Trophoblast cell (in vitro differentiated cells and primary cell): ENCODE results near the gene PHLPP1.

Experiments used
- DNase-seq, 2 donors: peaks; one replicate each; pipeline ENCODE4 v3.0.0-alpha.2; 2016
- H2AFZ ChIP-seq: 2 replicates; pipeline ENCODE4 v1.6.1; 2013; ENCODE audit warnings: low read length, moderate library complexity, mild to moderate bottlenecking; ENCODE audit not compliant: insufficient read depth, poor library complexity
- H2AK5ac ChIP-seq: 2 replicates; pipeline ENCODE4 v1.6.1; 2013; ENCODE audit warnings: mild to moderate bottlenecking, low read length
- H2BK120ac ChIP-seq: 2 replicates; pipeline ENCODE4 v1.6.1; 2013; ENCODE audit warnings: low read length, mild to moderate bottlenecking, moderate library complexity; ENCODE audit not compliant: insufficient read depth, poor library complexity
- H2BK12ac ChIP-seq: 2 replicates; pipeline ENCODE4 v1.6.1; 2013; ENCODE audit warnings: mild to moderate bottlenecking, low read length, moderate library complexity
- H2BK5ac ChIP-seq: 2 replicates; pipeline ENCODE4 v1.6.1; 2013; ENCODE audit warnings: low read length, low read depth, moderate library complexity, mild to moderate bottlenecking; ENCODE audit not compliant: poor library complexity
- H3K14ac ChIP-seq: 2 replicates; pipeline ENCODE4 v1.6.1; 2013; ENCODE audit warnings: mild to moderate bottlenecking, low read length
- H3K18ac ChIP-seq: 2 replicates; pipeline ENCODE4 v1.6.1; 2013; ENCODE audit warnings: mild to moderate bottlenecking, low read length
- H3K23ac ChIP-seq: 2 replicates; pipeline ENCODE4 v1.6.1; 2013; ENCODE audit warnings: low read length
- H3K27ac ChIP-seq: 2 replicates; pipeline ENCODE4 v1.5.1; 2013; ENCODE audit warnings: low read depth, mild to moderate bottlenecking, inconsistent platforms, low read length, moderate library complexity
- H3K27me3 ChIP-seq: 2 replicates; pipeline ENCODE4 v1.6.1; 2013; ENCODE audit warnings: inconsistent platforms, mild to moderate bottlenecking, low read length, moderate library complexity; ENCODE audit not compliant: insufficient read depth
- H3K36me3 ChIP-seq, 2 experiments: 1 replicate in 1 of 2; 2 replicates in 1 of 2; pipeline ENCODE4 v1.6.1; 2013; ENCODE audit warnings: low read length in 2 of 2, mild to moderate bottlenecking in 2 of 2, moderate library complexity in 1 of 2; ENCODE audit not compliant: insufficient read depth in 2 of 2, control insufficient read depth in 1 of 2
- H3K4ac ChIP-seq: 2 replicates; pipeline ENCODE4 v1.6.1; 2013; ENCODE audit warnings: low read depth, mild to moderate bottlenecking, low read length, moderate library complexity
- H3K4me1 ChIP-seq, 2 experiments: 1 replicate in 1 of 2; 2 replicates in 1 of 2; pipeline ENCODE4 v1.6.1; 2013; ENCODE audit warnings: low read length in 2 of 2, mild to moderate bottlenecking in 2 of 2, moderate library complexity in 1 of 2; ENCODE audit not compliant: insufficient read depth in 2 of 2, control insufficient read depth in 1 of 2
- H3K4me2 ChIP-seq: 2 replicates; pipeline ENCODE4 v1.6.1; 2013; ENCODE audit warnings: inconsistent platforms, mild to moderate bottlenecking, low read length, moderate library complexity
- H3K4me3 ChIP-seq: 2 replicates; pipeline ENCODE4 v1.5.1; 2013; ENCODE audit warnings: mild to moderate bottlenecking, low read depth, low read length, inconsistent platforms
- H3K79me1 ChIP-seq: one replicate; pipeline ENCODE4 v1.6.1; 2013; ENCODE audit warnings: low read length
- H3K79me2 ChIP-seq: 2 replicates; pipeline ENCODE4 v1.6.1; 2013; ENCODE audit warnings: low read length, mild to moderate bottlenecking; ENCODE audit not compliant: control insufficient read depth, insufficient read depth, poor library complexity
- H3K9ac ChIP-seq: 2 replicates; pipeline ENCODE4 v1.6.1; 2013; ENCODE audit warnings: mild to moderate bottlenecking, low read length
- H3K9me3 ChIP-seq: 2 replicates; pipeline ENCODE4 v1.6.1; 2013; ENCODE audit warnings: low read depth, mild to moderate bottlenecking, control low read depth, inconsistent platforms, low read length; ENCODE audit not compliant: insufficient read depth
- H4K12ac ChIP-seq: 2 replicates; pipeline ENCODE4 v1.6.1; 2013; ENCODE audit warnings: low read depth, mild to moderate bottlenecking, low read length, moderate library complexity
- H4K8ac ChIP-seq: 2 replicates; pipeline ENCODE4 v1.6.1; 2013; ENCODE audit warnings: low read depth, mild to moderate bottlenecking, low read length, moderate library complexity
- H4K91ac ChIP-seq: one replicate; pipeline ENCODE4 v1.6.1; 2013; ENCODE audit warnings: low read depth, mild to moderate bottlenecking, low read length, moderate library complexity
- WGBS: extraction: QIAGEN DNeasy Blood & Tissue Kit; methylation state at CpG from one replicate; pipeline ENCODE4 v1.1.7; 2013; ENCODE audit warnings: missing lambda C conversion rate; ENCODE audit not compliant: insufficient read length, insufficient coverage; ENCODE audit errors: extremely low coverage; 5-methylcytosine and 5-hydroxymethylcytosine counted together

Gene PHLPP1

GRCh38 chr18:62735387-62735786 lies 20.0 kb downstream of the PHLPP1 start:
- peaks cover 0 to 6% of the 10 kb centered on the region in 2 experiments for H3K4me1 ChIP-seq
- no peak overlapping the region for H3K4me3 ChIP-seq
- H2AFZ ChIP-seq: no peak overlapping the region
- no peaks in the 10 kb centered on the region for H3K9me3 ChIP-seq
- H3K4ac ChIP-seq: no peak overlapping the region
- no peak overlapping the region for H4K91ac ChIP-seq
- no peak overlapping the region for H3K14ac ChIP-seq
- no peak for DNase-seq
- H3K9ac ChIP-seq: no peak overlapping the region
- no peak overlapping the region for H3K18ac ChIP-seq
- WGBS: no CpG with 5 or more reads among the region's 1 CpG
- H3K36me3 ChIP-seq: no peaks in the 10 kb centered on the region
- no peak overlapping the region for H4K12ac ChIP-seq
- H3K4me2 ChIP-seq: no peak overlapping the region
- H3K27ac ChIP-seq: no peak overlapping the region
- H3K79me1 ChIP-seq: no peaks in the 10 kb centered on the region
- H3K79me2 ChIP-seq: no peaks in the 10 kb centered on the region
- H3K27me3 ChIP-seq: no peaks in the 10 kb centered on the region
- no peak overlapping the region for H2AK5ac ChIP-seq
- no peak overlapping the region for H2BK5ac ChIP-seq
- H3K23ac ChIP-seq: no peak overlapping the region
- no peak overlapping the region for H4K8ac ChIP-seq
- no peak overlapping the region for H2BK12ac ChIP-seq
- no peak overlapping the region for H2BK120ac ChIP-seq

- Histone ChIP-seq H3K9me3 (no peaks in the 10 kb centered on the region), H3K23ac (no peak overlapping the region), H3K27me3 (no peaks in the 10 kb centered on the region), H3K9ac (no peak overlapping the region), H4K8ac (no peak overlapping the region), H3K14ac (no peak overlapping the region), H4K91ac (no peak overlapping the region), H3K79me1 (no peaks in the 10 kb centered on the region), H3K36me3 (no peaks in the 10 kb centered on the region), H3K18ac (no peak overlapping the region), H3K4me2 (no peak overlapping the region), H2BK120ac (no peak overlapping the region), H3K79me2 (no peaks in the 10 kb centered on the region), H3K4me1 (peaks cover 0 to 6% of the 10 kb centered on the region in 2 experiments), H3K27ac (no peak overlapping the region), H3K4ac (no peak overlapping the region), H4K12ac (no peak overlapping the region), H2BK5ac (no peak overlapping the region), H2AFZ (no peak overlapping the region), H3K4me3 (no peak overlapping the region), H2AK5ac (no peak overlapping the region), H2BK12ac (no peak overlapping the region)
- no peak for DNase-seq
- WGBS: no CpG with 5 or more reads among the region's 4 CpGs
Measured at GRCh38 chr18:62736077-62736855, 20.9 kb downstream of the PHLPP1 start.

GRCh38 chr18:62737241-62737873 lies 22.0 kb downstream of the PHLPP1 start:
- Histone ChIP-seq H3K9ac (no peak overlapping the region), H3K4me3 (no peak overlapping the region), H3K27me3 (no peaks in the 10 kb centered on the region), H3K4me1 (peaks cover 0 to 6% of the 10 kb centered on the region in 2 experiments), H3K23ac (no peak overlapping the region), H4K12ac (no peak overlapping the region), H2AK5ac (no peak overlapping the region), H3K36me3 (no peaks in the 10 kb centered on the region), H3K9me3 (no peaks in the 10 kb centered on the region), H4K8ac (no peak overlapping the region), H2BK120ac (no peak overlapping the region), H3K79me1 (no peaks in the 10 kb centered on the region), H4K91ac (no peak overlapping the region), H3K14ac (no peak overlapping the region), H2AFZ (no peak overlapping the region), H3K79me2 (no peaks in the 10 kb centered on the region), H2BK12ac (no peak overlapping the region), H2BK5ac (no peak overlapping the region), H3K27ac (no peak overlapping the region), H3K4me2 (no peak overlapping the region), H3K18ac (no peak overlapping the region), H3K4ac (peak overlapping the region; percentile 25)
- DNase-seq: peak in 1 of 2 donors; percentile 31
- WGBS: 100% methylated on average over 1 of the region's 6 CpGs

GRCh38 chr18:62738639-62739038 lies 23.3 kb downstream of the PHLPP1 start:
- H3K4me2 ChIP-seq: no peak overlapping the region
- H3K23ac ChIP-seq: no peak overlapping the region
- H3K4ac ChIP-seq: no peak overlapping the region
- no peak overlapping the region for H2BK120ac ChIP-seq
- 100% methylated on average over 1 of the region's 1 CpG for WGBS
- H3K27ac ChIP-seq: no peak overlapping the region
- H3K27me3 ChIP-seq: no peaks in the 10 kb centered on the region
- H2BK12ac ChIP-seq: no peak overlapping the region
- H3K18ac ChIP-seq: no peak overlapping the region
- H4K91ac ChIP-seq: no peak overlapping the region
- no peak overlapping the region for H4K8ac ChIP-seq
- no peak overlapping the region for H3K14ac ChIP-seq
- no peak overlapping the region for H2AK5ac ChIP-seq
- H3K9ac ChIP-seq: no peak overlapping the region
- H2AFZ ChIP-seq: no peak overlapping the region
- no peak overlapping the region for H3K4me3 ChIP-seq
- no peaks in the 10 kb centered on the region for H3K79me2 ChIP-seq
- peaks cover 0 to 6% of the 10 kb centered on the region in 2 experiments for H3K4me1 ChIP-seq
- no peaks in the 10 kb centered on the region for H3K36me3 ChIP-seq
- no peak for DNase-seq
- H3K79me1 ChIP-seq: no peaks in the 10 kb centered on the region
- no peaks in the 10 kb centered on the region for H3K9me3 ChIP-seq
- no peak overlapping the region for H2BK5ac ChIP-seq
- no peak overlapping the region for H4K12ac ChIP-seq
